GM12892 (cell line): Measurements from ENCODE around the gene ZNF835.

Experiments used
- POLR2A ChIP-seq: IDR thresholded peaks from 2 replicates; pipeline ENCODE4 v1.6.1; 2011; ENCODE audit warnings: low read depth, low read length, control low read depth
- TAF1 ChIP-seq: IDR thresholded peaks from 2 replicates; pipeline ENCODE4 v1.6.1; 2011; ENCODE audit warnings: low read depth, mild to moderate bottlenecking, control low read depth, low read length, borderline replicate concordance

DNA sequence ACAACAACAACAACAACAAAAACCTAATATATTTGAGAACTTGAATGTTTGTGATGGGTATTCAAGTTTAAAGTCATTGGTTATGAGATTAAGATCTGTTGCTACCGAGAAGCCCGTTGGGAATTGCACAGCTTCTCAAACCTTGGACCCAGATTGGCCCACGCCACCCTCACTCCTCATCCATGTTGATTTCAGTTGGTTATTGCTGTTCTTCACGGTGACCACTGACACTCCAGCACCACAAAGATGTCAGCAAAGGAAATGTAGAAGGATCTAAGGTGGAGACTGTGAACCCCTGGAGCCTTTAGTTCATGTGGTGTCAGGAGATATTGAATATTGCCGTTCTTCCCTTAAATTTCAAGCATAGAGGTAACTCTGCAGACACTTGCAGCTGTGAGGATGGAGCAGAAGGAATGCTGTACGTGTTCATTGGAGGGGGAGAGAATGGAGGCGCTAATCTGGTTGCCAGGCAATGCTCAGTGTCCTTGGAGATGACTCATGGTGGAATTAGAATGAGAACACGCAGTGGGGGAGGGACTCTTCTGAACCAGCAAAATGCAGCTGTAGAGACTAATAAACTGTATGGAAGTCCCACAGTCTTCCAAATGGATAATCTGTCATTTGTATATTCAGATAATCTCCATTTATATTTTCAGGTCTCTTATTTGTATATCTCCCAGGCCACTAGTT is 20.8 kb upstream of the ZNF835 start:
- TF ChIP-seq TAF1: no peak
- no peak for TF ChIP-seq POLR2A
